KMS-11 (cell line): Measurements from ENCODE around the gene CLTB.

ENCODE experiments used
- H2AFZ ChIP-seq: fragments of 200-600 bp; sonication (generic); 2 replicates; pipeline ENCODE4 v1.6.1; 2016; ENCODE audit warnings: antibody characterized with exemption, mixed run types, low read depth
- H3K27ac ChIP-seq: fragments of 200-600 bp; sonication (generic); 2 replicates; pipeline ENCODE4 v1.6.1; 2016; ENCODE audit warnings: mild to moderate bottlenecking, mixed run types
- H3K27me3 ChIP-seq: fragments of 200-600 bp; sonication (generic); 2 replicates; pipeline ENCODE4 v1.6.1; 2017; ENCODE audit warnings: mild to moderate bottlenecking, low read depth, mixed run types, moderate library complexity; ENCODE audit not compliant: insufficient read depth
- H3K36me3 ChIP-seq: fragments of 200-600 bp; sonication (generic); 2 replicates; pipeline ENCODE4 v1.6.1; 2017; ENCODE audit warnings: mild to moderate bottlenecking, mixed run types; ENCODE audit not compliant: insufficient read depth
- H3K4me1 ChIP-seq: fragments of 200-600 bp; sonication (generic); 2 replicates; pipeline ENCODE4 v1.6.1; 2016; ENCODE audit warnings: mild to moderate bottlenecking, low read depth, mixed run types; ENCODE audit not compliant: poor library complexity, severe bottlenecking
- H3K4me2 ChIP-seq: fragments of 200-600 bp; sonication (generic); 2 replicates; pipeline ENCODE4 v1.7.0; 2016; ENCODE audit warnings: mild to moderate bottlenecking, mixed run types
- H3K4me3 ChIP-seq: fragments of 200-600 bp; sonication (generic); IDR thresholded peaks from 2 replicates; pipeline ENCODE4 v1.6.1; 2017; ENCODE audit warnings: low read depth, low read length, mixed read lengths; ENCODE audit not compliant: insufficient read depth
- H3K79me2 ChIP-seq: fragments of 200-600 bp; sonication (generic); 2 replicates; pipeline ENCODE4 v1.6.1; 2016; ENCODE audit warnings: low read depth, mixed run types; ENCODE audit not compliant: insufficient read depth
- H3K9ac ChIP-seq: fragments of 200-600 bp; sonication (generic); 2 replicates; pipeline ENCODE4 v1.6.1; 2016; ENCODE audit warnings: mild to moderate bottlenecking, mixed run types
- H4K20me1 ChIP-seq: fragments of 200-600 bp; sonication (generic); 2 replicates; pipeline ENCODE4 v1.6.1; 2016; ENCODE audit warnings: mild to moderate bottlenecking, mixed run types; ENCODE audit not compliant: insufficient read depth
- CTCF ChIP-seq: fragments of 200-600 bp; sonication (generic); conservative IDR thresholded peaks from 2 replicates; pipeline ENCODE4 v1.6.1; 2017; ENCODE audit warnings: low read depth, mild to moderate bottlenecking, antibody characterized with exemption, low read length, moderate library complexity, mixed read lengths

The CLTB gene

GRCh38 chr5:176429972-176430371 is 13.6 kb upstream of the CLTB start:
- no peak overlapping the region for H3K27ac ChIP-seq
- no peaks in the 10 kb centered on the region for H3K4me1 ChIP-seq
- no peak for TF ChIP-seq CTCF
- no peak overlapping the region for H3K9ac ChIP-seq
- no peak overlapping the region for H3K4me3 ChIP-seq
- H2AFZ ChIP-seq: no peak overlapping the region
- no peaks in the 10 kb centered on the region for H3K79me2 ChIP-seq
- no peaks in the 10 kb centered on the region for H3K36me3 ChIP-seq
- no peaks in the 10 kb centered on the region for H4K20me1 ChIP-seq
- no peak overlapping the region for H3K4me2 ChIP-seq
- H3K27me3 ChIP-seq: no peaks in the 10 kb centered on the region

GRCh38 chr5:176427971-176428370 is 11.6 kb upstream of the CLTB start:
- H4K20me1 ChIP-seq: no peaks in the 10 kb centered on the region
- H2AFZ ChIP-seq: no peak overlapping the region
- H3K36me3 ChIP-seq: no peaks in the 10 kb centered on the region
- H3K27me3 ChIP-seq: no peaks in the 10 kb centered on the region
- no peak for TF ChIP-seq CTCF
- H3K9ac ChIP-seq: no peak overlapping the region
- no peak overlapping the region for H3K4me3 ChIP-seq
- no peak overlapping the region for H3K4me2 ChIP-seq
- no peaks in the 10 kb centered on the region for H3K4me1 ChIP-seq
- no peak overlapping the region for H3K27ac ChIP-seq
- no peaks in the 10 kb centered on the region for H3K79me2 ChIP-seq

- no peaks in the 10 kb centered on the region for H3K27me3 ChIP-seq
- H3K4me3 ChIP-seq: no peak overlapping the region
- no peaks in the 10 kb centered on the region for H4K20me1 ChIP-seq
- H3K79me2 ChIP-seq: no peaks in the 10 kb centered on the region
- H3K9ac ChIP-seq: no peak overlapping the region
- no peak for TF ChIP-seq CTCF
- H2AFZ ChIP-seq: no peak overlapping the region
- no peaks in the 10 kb centered on the region for H3K4me1 ChIP-seq
- no peak overlapping the region for H3K4me2 ChIP-seq
- H3K36me3 ChIP-seq: no peaks in the 10 kb centered on the region
- H3K27ac ChIP-seq: no peak overlapping the region
Observed at GRCh38 chr5:176426876-176427275, 10.5 kb upstream of the CLTB start.

- Histone ChIP-seq H3K4me1 (no peaks in the 10 kb centered on the region), H3K79me2 (no peaks in the 10 kb centered on the region), H3K4me2 (no peak overlapping the region), H3K9ac (no peak overlapping the region), H3K4me3 (no peak overlapping the region), H4K20me1 (no peaks in the 10 kb centered on the region), H3K36me3 (no peaks in the 10 kb centered on the region), H3K27ac (no peak overlapping the region), H2AFZ (no peak overlapping the region), H3K27me3 (no peaks in the 10 kb centered on the region)
- TF ChIP-seq CTCF: no peak
Observed at GRCh38 chr5:176425791-176426190, 9.5 kb upstream of the CLTB start.

GRCh38 chr5:176425138-176425537 is 8.8 kb upstream of the CLTB start:
- no peaks in the 10 kb centered on the region for H4K20me1 ChIP-seq
- no peaks in the 10 kb centered on the region for H3K4me1 ChIP-seq
- H3K4me3 ChIP-seq: no peak overlapping the region
- H3K36me3 ChIP-seq: no peaks in the 10 kb centered on the region
- no peak for TF ChIP-seq CTCF
- H3K4me2 ChIP-seq: no peak overlapping the region
- no peaks in the 10 kb centered on the region for H3K79me2 ChIP-seq
- H2AFZ ChIP-seq: no peak overlapping the region
- H3K9ac ChIP-seq: no peak overlapping the region
- no peaks in the 10 kb centered on the region for H3K27me3 ChIP-seq
- no peak overlapping the region for H3K27ac ChIP-seq
